ENCODE results near the gene PDE4A. TPM values are rescaled to one million over a fixed set of nuclear protein-coding genes. Genes with fewer than 3 reads are reported as not detected.
A peak's percentile ranks its signal among the peaks of the same experiment; 100 is the strongest.
"Not testable (repeated sequence)": the region's sequence is repeated elsewhere in the genome, so short reads cannot be mapped to it uniquely, and the experiment has no call there.

The PDE4A gene
- total and polyA plus RNA-seq, 2 of the 8 experiments (the other 6 are each of a cell fraction or from before 2014, with no cell fraction given) = 2.0 to 4.4 TPM

DNA sequence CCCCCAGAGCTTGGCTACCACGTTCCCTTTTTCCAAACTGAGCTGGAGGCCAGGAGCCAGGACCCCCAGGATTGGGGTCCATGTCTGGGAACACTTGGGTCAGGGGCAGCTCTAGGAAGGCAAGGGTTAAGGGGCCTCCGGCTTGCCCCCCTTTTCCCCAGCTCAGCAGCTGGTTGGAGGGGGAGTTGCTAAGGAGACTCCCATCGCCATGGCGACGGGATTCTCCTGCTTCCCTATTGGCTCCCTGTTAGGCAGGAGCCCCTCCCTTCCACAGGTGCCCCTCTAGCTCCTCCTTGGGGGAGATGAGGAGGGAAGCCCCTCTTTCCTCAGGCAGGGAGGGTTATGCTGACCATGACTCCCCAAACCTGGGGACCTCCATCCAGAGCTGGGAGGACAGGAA is 33.9 kb downstream of the PDE4A start (continued):
- TF ChIP-seq SRF (IDR thresholded peaks at IDR 0.05; ENCODE audit: low read depth, low read length) (no peak), TCF12 (IDR thresholded peaks at IDR 0.05; ENCODE audit: low read depth, low read length) (no peak), NANOG (IDR thresholded peaks at IDR 0.05; ENCODE audit: insufficient read depth, low read depth, low read length, poor library complexity, severe bottlenecking) (no peak)

DNA sequence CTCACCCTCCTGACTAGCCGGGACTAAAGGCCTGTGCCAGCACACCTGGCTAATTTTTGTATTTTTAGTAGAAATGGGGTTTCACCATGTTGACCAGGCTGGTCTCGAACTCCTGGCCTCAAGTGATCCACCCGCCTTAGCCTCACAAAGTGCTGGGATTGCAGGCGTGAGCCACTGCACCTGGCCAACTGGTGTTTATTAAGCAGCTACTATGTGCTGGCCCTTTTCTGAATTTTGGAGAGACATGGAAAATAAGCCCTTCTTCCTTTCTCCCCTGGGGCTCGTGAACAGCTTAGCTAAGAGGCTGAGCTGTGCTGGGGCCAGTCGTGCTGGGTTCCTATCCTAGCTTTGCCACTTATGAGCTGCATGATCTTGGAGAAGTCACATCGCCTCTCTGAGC is 38.4 kb downstream of the PDE4A start:
- not testable (repeated sequence) for H2AK5ac ChIP-seq (ENCODE audit: low read depth, low read length); H3K56ac ChIP-seq (replicated peaks; ENCODE audit: insufficient read length, low read depth, low read length); H3K27me3 ChIP-seq (replicated peaks in 1 of 4; ENCODE audit: control insufficient read depth in 3 of 4, extremely low read depth in 1 of 4, insufficient read depth in 3 of 4, low read length in 3 of 4); H2BK12ac ChIP-seq (ENCODE audit: low read depth, low read length); H3K23me2 ChIP-seq (ENCODE audit: low read depth, low read length); H3K9me3 ChIP-seq (ENCODE audit: insufficient read depth in 2 of 2, low read depth in 1 of 2, low read length in 1 of 2); DNase-seq (ENCODE audit: low read depth in 1 of 2, low spot score in 2 of 2); H4K20me1 ChIP-seq (replicated peaks in 1 of 2; ENCODE audit: control insufficient read depth in 1 of 2, insufficient read depth in 2 of 2, low read length in 2 of 2); H3K27ac ChIP-seq (ENCODE audit: low read depth, low read length); H2AFZ ChIP-seq (ENCODE audit: low read length); H3K79me2 ChIP-seq (ENCODE audit: control insufficient read depth in 1 of 2, insufficient read depth in 2 of 2, low read length in 2 of 2); H2BK15ac ChIP-seq (ENCODE audit: low read length); H3K4ac ChIP-seq (replicated peaks; ENCODE audit: insufficient read length, low read depth, low read length); H3K4me2 ChIP-seq (ENCODE audit: insufficient read depth in 1 of 2, low read depth in 2 of 2, low read length in 2 of 2); H2BK5ac ChIP-seq (ENCODE audit: low read depth, low read length); H4K5ac ChIP-seq (ENCODE audit: insufficient read length, low read depth, low read length); H3K14ac ChIP-seq (ENCODE audit: insufficient read length); H3K18ac ChIP-seq (ENCODE audit: extremely low read depth, low read length); H2BK20ac ChIP-seq (ENCODE audit: low read length); H2BK120ac ChIP-seq (replicated peaks; ENCODE audit: low read depth, low read length); H3K4me3 ChIP-seq (ENCODE audit: extremely low read depth in 1 of 4, insufficient read depth in 2 of 4, low read depth in 3 of 4, low read length in 4 of 4); H3K36me3 ChIP-seq (ENCODE audit: control insufficient read depth in 2 of 4, insufficient read depth in 4 of 4, low read length in 3 of 4); H3K79me1 ChIP-seq (ENCODE audit: low read depth, low read length); H3K9ac ChIP-seq (replicated peaks in 1 of 4; ENCODE audit: extremely low read depth in 1 of 4, low read depth in 3 of 4, low read length in 3 of 4); H3K23ac ChIP-seq (ENCODE audit: insufficient read length); FAIRE-seq; H4K91ac ChIP-seq (replicated peaks; ENCODE audit: insufficient read length, low read length)
- ChIA-PET CTCF (ENCODE audit: partially characterized antibody) (interaction anchor here (0.6 to 2.1 kb wide), 8 partner anchors 20 to 241 kb away, joined by 3 to 6 read pairs (median 4); no protein-coding TSS in a partner anchor), POLR2A (ENCODE audit: partially characterized antibody) (interaction anchor here (0.6 kb wide), 1 partner anchor 87 kb away, joined by 4 read pairs; no protein-coding TSS in a partner anchor)
- Histone ChIP-seq H4K8ac (ENCODE audit: extremely low read depth, insufficient read depth, low read length) (peak overlapping the region; percentile 19; the same call in 1 of the 2 replicates), H3K4me1 (replicated peaks in 1 of 4; ENCODE audit: control insufficient read depth in 3 of 4, insufficient read depth in 4 of 4, low read length in 3 of 4) (peaks cover 0 to 14% (median 5%) of the 10 kb centered on the region in 4 experiments; a peak in 6 of 7 replicates)
- 84% methylated on average over 7 of the region's 7 CpGs; no CpG with 5 or more reads in 1 of the 2 experiments for WGBS, 2 experiments (ENCODE audit: extremely low coverage in 1 of 2, insufficient coverage in 1 of 2, insufficient read length in 1 of 2, insufficient replicate concordance in 2 of 2, low coverage in 1 of 2, low lambda C conversion rate in 2 of 2, missing lambda C conversion rate in 1 of 2)

All from H1 (cell line).